Thymus (tissue), 11 donors: ENCODE data around the gene SYNPO2. TPM values are rescaled to one million over a fixed set of nuclear protein-coding genes. Genes with fewer than 3 reads are reported as not detected.

Experiments
- DNase-seq, 9 donors: peaks; one replicate each; pipeline ENCODE4 v3.0.0-alpha.2; 2013; ENCODE audit warnings: low spot score in 9 of 9, low read depth in 6 of 9, missing footprints in 1 of 9
- H3K27ac ChIP-seq, 2 donors: one replicate each; pipeline ENCODE4 v1.5.1; 2013; ENCODE audit warnings: control low read depth in 1 of 2, low read depth in 1 of 2, low read length in 1 of 2, mild to moderate bottlenecking in 1 of 2, moderate library complexity in 1 of 2
- H3K27me3 ChIP-seq, 2 donors: one replicate each; pipeline ENCODE4 v1.5.1; 2013; ENCODE audit warnings: low read length in 1 of 2; ENCODE audit not compliant: control insufficient read depth in 2 of 2, insufficient read depth in 1 of 2
- H3K36me3 ChIP-seq, 2 donors: one replicate each; pipeline ENCODE4 v1.5.1; 2013; ENCODE audit warnings: low read length in 1 of 2, mild to moderate bottlenecking in 1 of 2, moderate library complexity in 1 of 2; ENCODE audit not compliant: control insufficient read depth in 2 of 2, insufficient read depth in 2 of 2
- H3K4me1 ChIP-seq, 2 donors: one replicate each; pipeline ENCODE4 v1.5.1; 2013; ENCODE audit warnings: low read length in 2 of 2; ENCODE audit not compliant: control insufficient read depth in 2 of 2, insufficient read depth in 2 of 2
- H3K4me3 ChIP-seq, 2 donors: one replicate each; pipeline ENCODE4 v1.5.1; 2013; ENCODE audit warnings: low read length in 2 of 2, control low read depth in 1 of 2, mild to moderate bottlenecking in 1 of 2
- H3K9me3 ChIP-seq, 2 donors: one replicate each; pipeline ENCODE4 v1.5.1; 2013; ENCODE audit warnings: low read length in 1 of 2, mild to moderate bottlenecking in 1 of 2; ENCODE audit not compliant: control insufficient read depth in 2 of 2, insufficient read depth in 1 of 2
- WGBS: extraction: QIAGEN DNeasy Blood & Tissue Kit; methylation state at CpG from one replicate; pipeline ENCODE4 v1.1.7; 2013; 5-methylcytosine and 5-hydroxymethylcytosine counted together
- polyA plus RNA-seq: library from polyadenylated mRNA; stranded (reverse); fragments of 200-250 nt; gene quantifications from one replicate; pipeline ENCODE4 v1.2.3, GENCODE V29; 2013
- total RNA-seq: library from RNA; stranded (reverse); fragments of 120-200 nt; gene quantifications from one replicate; pipeline ENCODE4 v1.2.4, GENCODE V29; 2013
- donor health status: healthy.

The SYNPO2 gene
- total and polyA plus RNA-seq, 2 donors, result 15.8 to 31.3 TPM

DNA sequence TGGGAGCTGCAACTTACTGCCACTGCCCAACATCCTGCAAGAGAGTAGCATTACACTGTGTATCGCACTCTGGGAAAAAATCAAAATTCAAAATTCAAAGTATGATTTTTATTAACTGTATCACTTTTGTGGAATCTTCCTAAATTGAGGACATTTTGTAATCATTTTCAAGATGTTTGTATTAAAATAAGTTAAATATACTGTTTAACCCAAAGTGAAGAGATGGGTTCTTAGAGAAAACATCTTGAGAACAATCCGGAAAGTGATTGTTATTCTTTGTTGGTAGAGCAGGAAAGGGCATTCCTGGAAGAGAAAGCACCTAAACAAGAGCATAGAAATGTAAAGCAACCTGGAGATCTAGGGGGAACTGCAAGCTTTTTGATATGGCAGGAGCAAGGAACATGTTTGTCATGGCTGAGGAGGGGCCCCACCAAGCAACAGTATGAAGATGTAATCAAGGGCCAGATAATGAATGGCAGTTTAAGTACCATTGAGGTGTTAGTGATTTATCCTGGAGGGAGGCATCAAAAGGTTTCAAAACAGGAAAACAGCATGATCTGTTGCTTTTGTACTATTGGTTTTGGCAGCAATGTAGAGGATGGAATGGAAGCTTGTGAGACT lies 38.7 kb upstream of the SYNPO2 start:
- 99% methylated on average over 2 of the region's 2 CpGs for WGBS
- no peak for DNase-seq
- H3K27me3 ChIP-seq, result no peaks in the 10 kb centered on the region
- peak overlapping the region in 1 of 2 donors; percentile 40 for H3K4me3 ChIP-seq
- H3K4me1 ChIP-seq, result peaks cover 0 to 3% of the 10 kb centered on the region in 2 donors
- no peaks in the 10 kb centered on the region for H3K36me3 ChIP-seq
- H3K9me3 ChIP-seq, result no peaks in the 10 kb centered on the region
- no peak overlapping the region for H3K27ac ChIP-seq

DNA sequence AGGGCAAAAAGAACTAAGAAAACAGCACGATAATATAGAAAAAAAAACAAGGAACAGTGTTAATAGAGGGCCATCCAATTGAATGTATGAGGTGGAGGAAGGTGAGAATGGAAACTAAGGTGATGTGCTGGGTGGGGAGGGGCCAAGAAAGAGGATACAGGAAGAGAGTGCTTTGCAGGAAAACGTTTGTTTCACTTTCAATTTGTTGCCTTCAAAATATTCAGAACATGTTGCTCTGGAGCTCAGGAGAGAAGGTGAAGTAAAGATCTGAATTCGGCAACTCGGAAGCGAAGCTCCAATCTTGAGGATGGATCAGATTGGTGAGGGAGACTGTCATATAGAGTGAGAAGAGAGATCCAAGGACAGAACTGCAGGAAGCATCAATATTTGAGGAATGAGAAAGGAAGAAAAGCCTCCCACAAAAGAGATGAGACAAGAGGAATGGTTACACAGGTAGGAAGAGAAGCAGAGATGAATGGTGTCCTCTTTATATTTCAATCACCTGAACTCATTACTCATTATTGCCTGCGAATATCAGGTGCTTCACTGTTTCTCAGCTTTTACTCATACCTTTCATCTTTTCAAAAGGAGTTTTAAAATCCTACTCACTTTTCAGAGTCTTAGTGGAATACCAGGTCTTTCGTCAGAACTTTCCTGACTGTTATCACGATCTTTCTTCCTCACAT lies 38.0 kb upstream of the SYNPO2 start:
- H3K36me3 ChIP-seq, result no peaks in the 10 kb centered on the region
- no peaks in the 10 kb centered on the region for H3K27me3 ChIP-seq
- peak overlapping the region; percentile 22 to 29 for H3K27ac ChIP-seq
- WGBS, result 42% methylated on average over 8 of the region's 8 CpGs
- H3K9me3 ChIP-seq, result no peaks in the 10 kb centered on the region
- peak in 8 of 9 donors; percentile 22 to 77 (median 52) for DNase-seq
- H3K4me1 ChIP-seq, result peaks cover 0 to 3% of the 10 kb centered on the region in 2 donors
- peak overlapping the region; percentile 40 to 43 for H3K4me3 ChIP-seq

DNA sequence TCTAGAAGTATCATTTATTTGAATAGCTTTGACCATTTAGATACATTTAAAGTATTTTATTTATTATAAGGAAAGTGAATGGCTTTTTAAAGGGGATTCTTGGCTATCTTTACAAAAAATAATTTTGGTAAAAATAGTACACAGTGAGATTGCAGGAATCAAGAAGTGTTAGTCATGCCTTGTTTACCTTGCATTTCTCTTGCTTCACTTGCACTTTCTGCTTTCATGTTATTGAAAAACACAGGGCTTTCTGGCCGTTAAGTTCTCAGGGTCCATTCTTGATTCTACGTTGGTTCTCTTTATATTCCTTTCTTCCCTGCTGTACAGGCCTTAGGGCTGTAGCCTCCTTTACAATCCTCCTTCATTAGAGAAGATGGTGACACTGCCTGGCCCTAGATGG lies 30.9 kb upstream of the SYNPO2 start:
- no peak for DNase-seq
- no peaks in the 10 kb centered on the region for H3K4me1 ChIP-seq
- H3K4me3 ChIP-seq, result no peak overlapping the region
- H3K27me3 ChIP-seq, result no peaks in the 10 kb centered on the region
- 98% methylated on average over 2 of the region's 2 CpGs for WGBS
- H3K36me3 ChIP-seq, result no peaks in the 10 kb centered on the region
- no peak overlapping the region for H3K27ac ChIP-seq
- H3K9me3 ChIP-seq, result no peaks in the 10 kb centered on the region

DNA sequence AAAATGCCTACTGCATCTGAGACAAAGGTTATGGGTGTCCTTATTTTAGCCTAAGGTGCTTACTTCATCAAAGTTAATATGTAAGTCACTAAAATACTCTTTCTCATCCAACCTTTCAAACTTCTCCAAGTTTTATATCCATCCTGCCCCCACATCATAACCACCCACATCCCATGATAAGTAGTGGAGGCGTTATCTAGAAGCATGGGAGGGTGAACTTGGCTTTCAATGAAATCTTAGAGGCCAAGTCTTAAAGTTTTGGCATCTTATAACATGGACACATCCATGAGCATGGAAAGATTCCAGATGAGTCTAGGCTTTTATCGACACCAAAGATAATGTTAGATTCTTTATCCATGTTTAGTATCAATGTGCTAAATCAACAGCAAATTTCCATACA lies 29.9 kb upstream of the SYNPO2 start:
- no peak for DNase-seq
- 94% methylated on average over 2 of the region's 2 CpGs for WGBS
- Histone ChIP-seq H3K4me1 (no peaks in the 10 kb centered on the region), H3K9me3 (no peaks in the 10 kb centered on the region), H3K4me3 (no peak overlapping the region), H3K36me3 (no peaks in the 10 kb centered on the region), H3K27ac (no peak overlapping the region), H3K27me3 (no peaks in the 10 kb centered on the region)

DNA sequence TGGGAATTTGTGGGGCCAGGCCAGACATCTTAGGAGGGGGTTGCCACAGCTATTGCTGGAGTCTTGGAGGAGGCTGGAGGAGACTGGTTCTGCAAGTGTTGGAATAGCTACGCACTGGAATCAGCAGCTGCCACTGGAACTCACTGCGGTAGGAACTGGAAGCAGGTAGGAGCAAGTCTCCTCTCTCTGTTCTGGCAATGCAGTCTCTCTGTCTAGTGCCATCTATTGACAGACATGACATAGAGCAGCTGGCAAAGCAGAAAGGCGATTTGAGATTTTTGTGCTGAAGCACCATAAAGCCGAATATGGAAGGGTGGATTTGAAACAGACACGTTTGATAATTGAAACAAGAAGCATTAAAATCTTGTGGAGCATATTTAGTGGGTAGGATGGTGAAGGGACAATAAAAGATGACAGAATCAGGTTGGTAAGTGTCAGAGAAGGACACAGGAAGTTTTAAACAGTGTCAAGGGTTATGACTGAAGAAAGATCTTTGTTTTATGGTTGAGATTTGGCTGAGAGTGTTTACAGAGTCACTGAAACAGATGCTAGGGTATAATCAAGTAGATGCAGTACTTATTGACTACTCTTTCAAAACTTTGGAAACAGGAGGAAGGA lies 23.5 kb upstream of the SYNPO2 start:
- Histone ChIP-seq H3K36me3 (no peaks in the 10 kb centered on the region), H3K4me1 (no peaks in the 10 kb centered on the region), H3K27ac (no peak overlapping the region), H3K9me3 (no peaks in the 10 kb centered on the region), H3K4me3 (no peak overlapping the region), H3K27me3 (no peaks in the 10 kb centered on the region)
- WGBS, result 29% methylated on average over 5 of the region's 5 CpGs
- DNase-seq, result peak in 4 of 9 donors; percentile 0 to 45 (median 15)

DNA sequence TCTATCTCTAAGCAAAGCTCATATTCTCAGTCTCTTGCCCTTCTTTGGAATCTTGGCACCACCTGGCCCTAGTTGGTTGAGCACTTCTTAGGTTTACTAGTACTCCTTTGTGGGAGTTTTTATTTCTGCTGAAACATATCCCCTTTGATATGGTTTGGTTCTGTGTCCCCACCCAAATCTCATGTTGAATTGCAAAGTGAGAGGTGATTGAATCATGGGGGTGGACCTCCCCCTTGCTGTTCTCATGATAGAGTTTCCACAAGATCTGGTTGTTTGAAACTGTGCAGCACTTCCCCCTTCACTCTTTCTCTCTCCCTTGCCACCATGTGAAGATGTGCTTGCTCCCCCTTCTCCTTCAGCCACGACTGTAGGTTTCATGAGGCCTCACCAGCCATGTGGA lies 22.2 kb upstream of the SYNPO2 start:
- H3K4me1 ChIP-seq, result no peaks in the 10 kb centered on the region
- H3K27me3 ChIP-seq, result no peaks in the 10 kb centered on the region
- H3K4me3 ChIP-seq, result no peak overlapping the region
- WGBS, result 88% methylated on average over 1 of the region's 1 CpG
- H3K9me3 ChIP-seq, result no peaks in the 10 kb centered on the region
- H3K27ac ChIP-seq, result no peak overlapping the region
- H3K36me3 ChIP-seq, result no peaks in the 10 kb centered on the region
- no peak for DNase-seq

DNA sequence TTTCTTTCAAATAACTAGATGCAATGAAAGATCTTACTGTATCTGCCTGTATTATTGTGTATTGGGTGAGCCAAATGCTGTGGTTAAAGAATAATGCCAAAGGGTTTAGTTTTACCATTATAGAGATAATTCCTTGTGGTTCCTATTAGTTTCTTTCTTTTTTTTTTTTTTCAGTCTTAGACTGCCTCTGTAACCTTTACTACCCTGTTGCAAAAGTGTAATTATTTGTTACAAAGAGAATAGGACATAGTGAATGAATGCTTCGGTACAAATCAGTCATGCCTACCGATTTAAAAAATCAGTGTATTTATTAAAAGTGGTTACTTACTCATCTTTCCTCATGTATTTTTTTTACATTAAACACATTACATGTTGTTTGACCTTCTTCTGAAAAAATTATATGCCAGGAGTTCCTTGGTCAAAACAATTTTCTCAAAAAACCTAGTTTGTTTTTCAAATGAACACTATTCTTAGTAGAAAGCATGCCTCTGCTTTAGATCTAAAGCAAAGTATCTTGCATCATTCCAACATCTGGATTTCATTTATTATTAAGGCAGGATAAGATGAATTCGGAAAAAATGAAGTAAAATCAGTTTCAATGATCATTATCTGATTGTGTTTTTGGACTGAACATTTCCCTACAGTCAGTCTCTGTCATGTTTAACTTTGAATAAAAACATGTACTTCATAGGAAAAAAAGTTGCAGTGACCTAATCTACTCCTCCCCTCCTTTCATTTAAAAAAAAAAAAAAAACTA lies 21.2 kb upstream of the SYNPO2 start:
- 97% methylated on average over 3 of the region's 3 CpGs for WGBS
- no peak for DNase-seq
- Histone ChIP-seq H3K4me1 (no peaks in the 10 kb centered on the region), H3K27ac (no peak overlapping the region), H3K4me3 (no peak overlapping the region), H3K36me3 (no peaks in the 10 kb centered on the region), H3K27me3 (no peaks in the 10 kb centered on the region), H3K9me3 (no peaks in the 10 kb centered on the region)

DNA sequence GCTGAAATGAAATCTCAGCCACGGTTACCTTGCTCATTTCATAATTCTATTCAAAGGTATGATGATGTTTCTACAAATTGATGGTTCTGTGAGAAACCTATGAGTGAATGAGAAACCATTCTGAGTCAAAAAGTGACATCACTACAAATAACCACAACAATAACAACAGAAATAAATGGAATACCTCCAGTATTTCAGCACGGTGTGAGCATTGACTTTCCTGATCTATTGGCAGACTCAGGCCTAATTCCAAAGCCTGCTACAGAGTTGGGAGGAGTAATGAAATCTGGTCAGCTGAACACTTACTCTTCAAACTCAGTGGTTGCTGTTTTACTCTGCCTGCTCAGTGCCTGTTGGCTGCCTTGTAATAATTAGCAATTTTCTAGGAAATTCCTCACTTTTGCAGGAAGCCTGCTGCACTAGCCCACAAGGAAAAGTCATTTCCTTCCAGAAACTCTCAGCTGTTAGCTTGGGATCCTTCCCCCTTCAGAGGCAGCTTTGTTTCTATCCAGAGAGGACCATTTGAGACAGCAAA lies 18.8 kb upstream of the SYNPO2 start:
- Histone ChIP-seq H3K27me3 (no peaks in the 10 kb centered on the region), H3K4me1 (no peaks in the 10 kb centered on the region), H3K9me3 (no peaks in the 10 kb centered on the region), H3K36me3 (no peaks in the 10 kb centered on the region), H3K4me3 (no peak overlapping the region), H3K27ac (no peak overlapping the region)
- 92% methylated on average over 2 of the region's 2 CpGs for WGBS
- DNase-seq, result no peak

DNA sequence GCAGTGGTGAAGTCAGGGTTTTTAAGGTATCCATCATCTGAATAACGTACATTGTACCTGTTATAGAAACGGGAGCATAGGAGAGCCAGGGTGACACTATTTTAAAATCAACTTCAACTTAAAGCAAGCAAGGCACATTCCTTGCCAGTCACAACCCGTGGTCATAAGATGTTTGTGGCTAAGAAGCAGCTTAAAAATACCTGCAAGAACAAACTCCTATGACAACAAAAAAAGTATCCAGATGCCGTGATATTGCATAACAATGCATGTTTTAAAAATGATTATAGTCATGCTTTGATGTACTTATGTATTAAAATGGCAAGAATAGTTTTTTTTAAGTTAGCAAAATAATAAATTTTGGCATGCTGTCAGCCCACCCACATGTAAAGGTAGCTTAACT lies 16.5 kb upstream of the SYNPO2 start:
- Histone ChIP-seq H3K4me1 (no peaks in the 10 kb centered on the region), H3K27ac (no peak overlapping the region), H3K9me3 (no peaks in the 10 kb centered on the region), H3K36me3 (no peaks in the 10 kb centered on the region), H3K27me3 (no peaks in the 10 kb centered on the region), H3K4me3 (no peak overlapping the region)
- DNase-seq, result no peak
- WGBS, result 91% methylated on average over 4 of the region's 4 CpGs
